GM23338 (cell line): ENCODE data around the gene FBN3. TPM values are rescaled to one million over a fixed set of nuclear protein-coding genes. Genes with fewer than 3 reads are reported as not detected.

Experiments
- ATAC-seq: fragments of 200-7000 bp; cut with Tn5 transposase; 3 replicates; pipeline ENCODE4 v1.9.1; 2020
- DNase-seq: peaks from one replicate; pipeline ENCODE4 v3.0.0-alpha.2; 2015; ENCODE audit warnings: low spot score
- H2AFZ ChIP-seq: fragments of 200-600 bp; sonication (generic); 2 replicates; pipeline ENCODE4 v1.8.0; 2016; ENCODE audit warnings: antibody characterized with exemption, mild to moderate bottlenecking, moderate library complexity
- H3F3A ChIP-seq: fragments of 200-600 bp; sonication (generic); replicated peaks from 2 replicates; pipeline ENCODE4 v1.8.0; 2017; ENCODE audit warnings: antibody characterized with exemption, mixed run types, low read depth
- H3K27ac ChIP-seq: fragments of 200-600 bp; sonication (generic); 2 replicates; pipeline ENCODE4 v1.6.1; 2016; ENCODE audit warnings: low read depth
- H3K27me3 ChIP-seq: fragments of 200-600 bp; sonication (generic); 2 replicates; pipeline ENCODE4 v1.8.0; 2016; ENCODE audit warnings: mild to moderate bottlenecking, mixed run types, moderate library complexity; ENCODE audit not compliant: insufficient read depth
- H3K36me3 ChIP-seq: fragments of 200-600 bp; sonication (generic); 2 replicates; pipeline ENCODE4 v1.8.0; 2016; ENCODE audit warnings: mild to moderate bottlenecking; ENCODE audit not compliant: insufficient read depth
- H3K4me1 ChIP-seq: fragments of 200-600 bp; sonication (generic); 2 replicates; pipeline ENCODE4 v1.8.0; 2016; ENCODE audit warnings: mild to moderate bottlenecking, moderate library complexity; ENCODE audit not compliant: insufficient read depth
- H3K4me2 ChIP-seq: fragments of 200-600 bp; sonication (generic); 2 replicates; pipeline ENCODE4 v1.7.1; 2017; ENCODE audit warnings: mixed run types
- H3K4me3 ChIP-seq: fragments of 200-600 bp; sonication (generic); 2 replicates; pipeline ENCODE4 v1.6.1; 2016; ENCODE audit warnings: mixed run types
- H3K79me2 ChIP-seq: fragments of 200-600 bp; sonication (generic); replicated peaks from 2 replicates; pipeline ENCODE4 v1.8.0; 2017; ENCODE audit warnings: mild to moderate bottlenecking; ENCODE audit not compliant: insufficient read depth
- H3K9me2 ChIP-seq: fragments of 200-600 bp; sonication (generic); 2 replicates; pipeline ENCODE4 v1.8.0; 2017; ENCODE audit not compliant: insufficient read depth
- H4K20me1 ChIP-seq: fragments of 200-600 bp; sonication (generic); replicated peaks from 2 replicates; pipeline ENCODE4 v1.8.0; 2017; ENCODE audit warnings: mild to moderate bottlenecking; ENCODE audit not compliant: insufficient read depth
- H3K27ac Mint-ChIP-seq: 2 replicates; pipeline ENCODE4 v1.8.0; 2020; ENCODE audit warnings: inconsistent platforms, mild to moderate bottlenecking, moderate library complexity, mixed read lengths
- H3K27me3 Mint-ChIP-seq: 3 replicates; pipeline ENCODE4 v1.8.0; 2022; ENCODE audit warnings: low read depth, mild to moderate bottlenecking, moderate library complexity, mixed read lengths, inconsistent platforms; ENCODE audit not compliant: insufficient read depth, poor library complexity
- H3K36me3 Mint-ChIP-seq: 3 replicates; pipeline ENCODE4 v1.8.0; 2021; ENCODE audit warnings: low read depth, mild to moderate bottlenecking, inconsistent platforms, moderate library complexity, mixed read lengths
- H3K4me1 Mint-ChIP-seq: 3 replicates; pipeline ENCODE4 v1.8.0; 2020; ENCODE audit warnings: mild to moderate bottlenecking, inconsistent platforms, mixed read lengths
- H3K4me3 Mint-ChIP-seq: 3 replicates; pipeline ENCODE4 v1.8.0; 2021; ENCODE audit warnings: moderate library complexity, mild to moderate bottlenecking, inconsistent platforms, mixed read lengths
- H3K9me3 Mint-ChIP-seq: 3 replicates; pipeline ENCODE4 v1.8.0; 2020; ENCODE audit warnings: moderate library complexity, mild to moderate bottlenecking, inconsistent platforms, mixed read lengths
- CTCF ChIP-seq, 2 experiments: fragments of 200-600 bp in 1 of 2; sonication (generic) in 1 of 2; conservative IDR thresholded peaks; 2 replicates each; pipeline versions ENCODE4 v1.5.1 to v1.6.1; 2016 to 2017; ENCODE audit warnings: antibody characterized with exemption in 2 of 2, low read depth in 2 of 2, mild to moderate bottlenecking in 2 of 2, moderate library complexity in 1 of 2
- ETS1 ChIP-seq: IDR thresholded peaks from 2 replicates; pipeline ENCODE4 v1.6.1; 2016; ENCODE audit warnings: antibody characterized with exemption
- EZH2 ChIP-seq: fragments of 200-600 bp; sonication (generic); IDR thresholded peaks from one replicate; pipeline ENCODE4 v1.8.0; 2017; ENCODE audit warnings: antibody characterized with exemption, mild to moderate bottlenecking, low read depth; ENCODE audit not compliant: unreplicated experiment
- EZH2phosphoT487 ChIP-seq: fragments of 200-600 bp; sonication (generic); IDR thresholded peaks from one replicate; pipeline ENCODE4 v1.8.1; 2018; ENCODE audit warnings: antibody characterized with exemption; ENCODE audit not compliant: unreplicated experiment
- JUNB ChIP-seq: IDR thresholded peaks from one replicate; pipeline ENCODE4 v1.6.1; 2016; ENCODE audit warnings: antibody characterized with exemption; ENCODE audit not compliant: unreplicated experiment
- NANOG ChIP-seq: IDR thresholded peaks from 2 replicates; pipeline ENCODE4 v1.6.1; 2016; ENCODE audit warnings: antibody characterized with exemption, borderline replicate concordance
- POLR2AphosphoS5 ChIP-seq: IDR thresholded peaks from 2 replicates; pipeline ENCODE4 v1.6.1; 2016; ENCODE audit warnings: antibody characterized with exemption, low read depth
- REST ChIP-seq: IDR thresholded peaks from one replicate; pipeline ENCODE4 v1.6.1; 2018; ENCODE audit warnings: antibody characterized with exemption; ENCODE audit not compliant: unreplicated experiment
- STAT1 ChIP-seq: IDR thresholded peaks from one replicate; pipeline ENCODE4 v1.6.1; 2016; ENCODE audit warnings: antibody characterized with exemption; ENCODE audit not compliant: unreplicated experiment
- ZNF114 ChIP-seq: fragments of 250-450 bp; sonication (Bioruptor Pico); IDR thresholded peaks from 2 replicates; pipeline ENCODE4 v1.5.0; 2020; ENCODE audit warnings: mild to moderate bottlenecking, moderate library complexity
- ZNF331 ChIP-seq: fragments of 250-450 bp; sonication (Bioruptor Pico); IDR thresholded peaks from 2 replicates; pipeline ENCODE4 v1.5.0; 2020; ENCODE audit warnings: low read depth, mild to moderate bottlenecking, moderate library complexity
- polyA plus RNA-seq: library from polyadenylated mRNA; unstranded; fragments of >200 nt; fragmentation: Nextera tagmentation; extraction: Ambion mirVana; gene quantifications from 2 replicates; pipeline ENCODE4 v1.2.1, GENCODE V29; 2016
- total RNA-seq: library from RNA; depleted of rRNA; stranded (reverse); fragments of >200 nt; shearing (Covaris generic); gene quantifications from 2 replicates; pipeline ENCODE4 v1.2.3, GENCODE V29; 2014

FBN3 gene
- total and polyA plus RNA-seq, 2 experiments from 2014 or later, result 8.5 to 54.5 TPM

- no peaks in the 10 kb centered on the region for H3K27me3 ChIP-seq
- Mint-ChIP-seq H3K36me3 (peaks cover 51% of the 10 kb centered on the region), H3K27me3 (peaks cover 15% of the 10 kb centered on the region), H3K4me1 (peaks cover 37% of the 10 kb centered on the region), H3K27ac (peak overlapping the region; percentile 9; the same call in 1 of the 2 replicates), H3K4me3 (no peak overlapping the region), H3K9me3 (no peaks in the 10 kb centered on the region; the same call in 1 of the 3 replicates)
- no peaks in the 10 kb centered on the region for H3K36me3 ChIP-seq
- no peak for DNase-seq
- H3K27ac ChIP-seq, result no peak overlapping the region
- peaks cover 2% of the 10 kb centered on the region; the same call in 1 of the 2 replicates for H3K4me1 ChIP-seq
- H3K4me2 ChIP-seq, result no peak overlapping the region
- no peak for ATAC-seq
- no peak for TF ChIP-seq STAT1
- TF ChIP-seq JUNB, result no peak
- TF ChIP-seq NANOG, result no peak
- H3K4me3 ChIP-seq, result no peak overlapping the region
- H2AFZ ChIP-seq, result no peak overlapping the region
- peaks cover 9% of the 10 kb centered on the region; the same call in 1 of the 2 replicates for H3K79me2 ChIP-seq
- H3K9me2 ChIP-seq, result no peaks in the 10 kb centered on the region
- no peaks in the 10 kb centered on the region for H3F3A ChIP-seq
- H4K20me1 ChIP-seq, result no peaks in the 10 kb centered on the region; the same call in 1 of the 2 replicates
Measured at GRCh38 chr19:8142513-8142900, 6.9 kb downstream of the FBN3 start.

DNA sequence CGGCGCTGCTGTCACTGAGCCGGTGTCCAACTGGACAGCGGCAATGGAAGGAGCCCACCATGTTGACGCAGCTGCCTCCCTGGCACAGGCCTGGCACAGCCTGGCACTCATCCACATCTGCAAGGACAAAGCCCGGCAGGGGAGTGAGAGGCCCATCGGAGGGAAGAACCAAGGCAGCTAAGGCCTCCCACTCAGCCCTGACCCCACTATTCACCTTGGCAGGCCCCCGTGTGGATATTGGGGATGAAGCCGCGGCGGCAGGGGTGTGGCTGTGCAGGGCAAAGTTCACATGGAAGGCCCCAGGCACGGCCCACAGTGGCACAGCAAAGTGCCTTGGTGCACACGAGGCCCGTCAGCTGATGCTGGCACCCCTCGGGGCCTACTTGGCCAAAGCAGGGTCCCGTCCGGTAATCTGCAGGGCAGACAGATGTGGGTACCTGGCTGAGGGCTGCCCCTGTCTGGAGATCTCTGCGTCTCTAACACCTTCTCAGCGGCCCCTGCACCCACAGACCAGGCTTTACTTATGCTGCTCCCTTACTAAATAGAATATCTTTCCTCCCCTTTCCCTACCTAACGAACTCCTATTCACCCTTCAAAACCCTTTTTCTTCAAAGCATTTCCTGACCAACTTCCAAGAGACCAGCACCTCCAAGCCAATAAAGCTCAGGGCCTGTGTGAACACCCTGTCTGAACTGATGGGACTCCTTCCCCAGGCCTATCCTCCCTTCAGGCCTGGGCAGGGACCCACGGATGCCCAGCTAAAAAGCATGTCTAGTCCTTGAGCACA, 7.5 kb downstream of the FBN3 start:
- Histone ChIP-seq H3K4me1 (no peaks in the 10 kb centered on the region), H3K27ac (no peak overlapping the region), H3F3A (no peaks in the 10 kb centered on the region), H3K4me3 (no peak overlapping the region), H3K9me2 (no peaks in the 10 kb centered on the region), H3K27me3 (peaks cover 2% of the 10 kb centered on the region; the same call in 1 of the 2 replicates), H3K36me3 (no peaks in the 10 kb centered on the region), H2AFZ (no peak overlapping the region), H3K4me2 (no peak overlapping the region), H3K79me2 (peaks cover 7% of the 10 kb centered on the region; the same call in 1 of the 2 replicates), H4K20me1 (no peaks in the 10 kb centered on the region; the same call in 1 of the 2 replicates)
- 0 out of 2 replicates have a peak overlapping the region, but pooled peaks have one; percentile 9 for H3K27ac Mint-ChIP-seq
- H3K36me3 Mint-ChIP-seq, result peaks cover 57% of the 10 kb centered on the region
- H3K9me3 Mint-ChIP-seq, result no peaks in the 10 kb centered on the region; the same call in 1 of the 3 replicates
- no peak overlapping the region for H3K4me3 Mint-ChIP-seq
- DNase-seq (no peak), ATAC-seq (no peak)
- H3K27me3 Mint-ChIP-seq, result peaks cover 14% of the 10 kb centered on the region
- no peak for TF ChIP-seq REST
- H3K4me1 Mint-ChIP-seq, result peaks cover 35% of the 10 kb centered on the region

DNA sequence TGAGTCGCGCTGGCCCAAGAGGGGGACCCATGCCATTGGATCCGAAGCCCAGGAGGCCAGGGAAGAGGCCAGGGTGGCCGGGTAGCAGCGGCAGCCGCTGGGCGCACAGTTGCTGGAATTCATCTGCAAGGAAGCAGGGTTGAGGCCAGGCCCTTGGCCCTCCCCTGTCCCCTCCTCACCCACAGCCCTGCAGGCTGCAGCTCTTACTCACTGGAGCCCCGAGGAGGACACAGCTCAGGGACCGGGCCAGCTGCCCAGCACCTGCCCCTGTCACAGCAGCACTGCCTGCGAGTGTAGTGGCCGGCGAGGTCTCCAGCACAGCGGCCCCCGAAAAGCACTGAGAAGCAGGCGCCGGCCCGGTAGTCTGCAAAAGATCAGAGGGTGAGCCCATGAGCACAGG, 11.2 kb downstream of the FBN3 start:
- H3K4me2 ChIP-seq, result no peak overlapping the region
- peaks cover 3% of the 10 kb centered on the region; the same call in 1 of the 2 replicates for H3K27me3 ChIP-seq
- no peak overlapping the region for H3K4me3 ChIP-seq
- no peaks in the 10 kb centered on the region; the same call in 1 of the 2 replicates for H4K20me1 ChIP-seq
- Mint-ChIP-seq H3K4me1 (peaks cover 10% of the 10 kb centered on the region), H3K27ac (no peak overlapping the region), H3K27me3 (peaks cover 5% of the 10 kb centered on the region), H3K36me3 (peaks cover 61% of the 10 kb centered on the region), H3K9me3 (no peaks in the 10 kb centered on the region; the same call in 2 of the 3 replicates), H3K4me3 (no peak overlapping the region)
- no peaks in the 10 kb centered on the region for H3K9me2 ChIP-seq
- no peak overlapping the region; the same call in 1 of the 2 replicates for H3K27ac ChIP-seq
- no peaks in the 10 kb centered on the region for H3F3A ChIP-seq
- ATAC-seq (no peak), DNase-seq (no peak)
- no peak overlapping the region for H2AFZ ChIP-seq
- no peaks in the 10 kb centered on the region for H3K4me1 ChIP-seq
- no peaks in the 10 kb centered on the region; the same call in none of the 2 replicates for H3K36me3 ChIP-seq
- no peaks in the 10 kb centered on the region for H3K79me2 ChIP-seq
- no peak for TF ChIP-seq CTCF (conservative IDR thresholded peaks at IDR 0.05; ENCODE audit: low read depth in 2 of 2)
- no peak for TF ChIP-seq NANOG
- no peak for TF ChIP-seq EZH2
- no peak for TF ChIP-seq STAT1
- no peak for TF ChIP-seq EZH2phosphoT487
- no peak for TF ChIP-seq ZNF114 (CRISPR knock-in tag)
- TF ChIP-seq ZNF331 (CRISPR knock-in tag), result no peak
- no peak for TF ChIP-seq JUNB
- TF ChIP-seq POLR2AphosphoS5, result no peak
- TF ChIP-seq ETS1, result no peak
